HuH-7 (cell line): ENCODE measurements around the gene OR2T33.
"Not testable (repeated sequence)": the region's sequence is repeated elsewhere in the genome, so short reads cannot be mapped to it uniquely, and the experiment has no call there.

Experiments used
- DNase-seq: peaks from one replicate; pipeline ENCODE4 v3.0.0; 2011; ENCODE audit warnings: low spot score

OR2T33 gene, protein sequence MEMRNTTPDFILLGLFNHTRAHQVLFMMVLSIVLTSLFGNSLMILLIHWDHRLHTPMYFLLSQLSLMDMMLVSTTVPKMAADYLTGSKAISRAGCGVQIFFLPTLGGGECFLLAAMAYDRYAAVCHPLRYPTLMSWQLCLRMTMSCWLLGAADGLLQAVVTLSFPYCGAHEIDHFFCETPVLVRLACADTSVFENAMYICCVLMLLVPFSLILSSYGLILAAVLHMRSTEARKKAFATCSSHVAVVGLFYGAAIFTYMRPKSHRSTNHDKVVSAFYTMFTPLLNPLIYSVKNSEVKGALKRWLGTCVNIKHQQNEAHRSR

DNA sequence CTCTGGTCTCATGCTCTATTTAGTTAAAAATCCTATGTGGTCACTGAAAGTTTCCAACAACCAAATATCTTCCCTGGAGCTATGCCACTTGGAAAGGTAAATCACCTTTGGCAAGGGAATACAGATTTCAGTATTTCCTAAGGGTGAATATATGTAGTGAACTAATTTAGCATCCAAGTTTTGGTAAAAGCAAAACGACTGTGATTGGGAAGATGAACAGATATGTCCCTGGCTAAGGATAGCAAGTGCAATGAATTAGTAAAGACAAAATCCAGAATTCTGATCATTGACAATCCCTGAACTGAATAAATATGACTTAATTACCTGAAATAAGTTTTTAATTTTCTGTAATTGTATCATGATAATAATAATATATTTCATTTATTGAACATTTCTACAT, at the start of gene OR2T33:
Gene OR2T33 (minus strand): TSS at position 101 of the 400 bp plus-strand sequence. CDS start 4,162 bp downstream, outside the sequence.
- no peak for DNase-seq

DNA sequence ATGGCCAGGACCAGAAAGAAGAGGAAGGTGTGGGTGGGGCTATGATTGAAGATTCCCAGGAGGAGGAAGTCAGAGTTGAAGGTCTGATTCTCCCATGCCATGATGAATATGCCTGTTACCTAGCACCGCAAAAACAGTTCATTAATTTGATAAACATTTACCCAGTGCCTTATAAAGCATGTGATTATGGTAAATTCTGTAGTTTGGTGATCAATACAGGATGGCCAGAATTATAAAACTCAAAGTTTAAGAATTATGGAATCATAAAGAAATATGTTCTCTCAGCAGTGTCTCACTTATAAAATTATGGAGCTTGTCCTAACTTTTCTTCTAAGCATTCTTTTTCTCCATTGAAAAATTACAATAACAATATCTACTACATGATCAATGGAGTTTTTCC, 46.7 kb upstream of the OR2T33 start, which contains the start of gene OR2M7:
Gene OR2M7 (minus strand): TSS at position 101 of the 400 bp plus-strand sequence. CDS start 0 bp downstream, at position 101.
- no peak for DNase-seq

DNA sequence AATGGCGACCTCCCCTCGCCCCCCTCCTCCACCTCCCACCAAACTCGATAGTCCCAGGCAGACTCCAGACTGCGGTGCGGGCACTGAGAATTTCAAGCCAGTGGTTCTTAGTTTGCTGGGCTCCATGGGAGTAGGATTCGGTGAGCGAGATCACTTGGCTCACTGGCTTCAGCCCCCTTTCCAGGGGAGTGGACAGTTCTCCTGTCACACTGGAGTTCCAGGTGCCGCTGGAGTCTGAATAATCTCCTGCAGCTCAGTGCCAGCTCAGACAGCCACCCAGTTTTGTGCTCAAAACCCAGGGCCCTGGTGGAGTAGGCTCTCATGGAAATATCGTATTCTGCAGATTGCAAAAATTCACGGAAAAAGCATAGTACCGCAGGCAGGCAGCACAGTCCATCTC, 39.0 kb upstream of the OR2T33 start:
- no peak for DNase-seq

DNA sequence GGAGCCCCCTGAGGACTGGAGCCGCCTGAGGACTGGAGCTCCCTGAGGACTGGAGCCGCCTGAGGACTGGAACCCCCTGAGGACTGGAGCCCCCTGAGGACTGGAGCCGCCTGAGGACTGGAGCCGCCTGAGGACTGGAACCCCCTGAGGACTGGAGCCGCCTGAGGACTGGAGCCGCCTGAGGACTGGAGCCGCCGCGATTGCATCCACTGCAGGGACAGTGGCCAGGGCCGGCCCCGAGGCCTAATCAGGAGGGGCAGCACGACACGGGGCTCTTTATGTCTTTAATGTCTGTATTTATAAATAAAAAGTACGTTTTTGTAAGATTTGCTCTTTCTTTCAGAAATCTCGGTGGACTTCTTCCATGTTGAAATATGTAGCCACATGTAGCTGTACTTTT, 29.0 kb upstream of the OR2T33 start:
- not testable (repeated sequence) for DNase-seq

DNA sequence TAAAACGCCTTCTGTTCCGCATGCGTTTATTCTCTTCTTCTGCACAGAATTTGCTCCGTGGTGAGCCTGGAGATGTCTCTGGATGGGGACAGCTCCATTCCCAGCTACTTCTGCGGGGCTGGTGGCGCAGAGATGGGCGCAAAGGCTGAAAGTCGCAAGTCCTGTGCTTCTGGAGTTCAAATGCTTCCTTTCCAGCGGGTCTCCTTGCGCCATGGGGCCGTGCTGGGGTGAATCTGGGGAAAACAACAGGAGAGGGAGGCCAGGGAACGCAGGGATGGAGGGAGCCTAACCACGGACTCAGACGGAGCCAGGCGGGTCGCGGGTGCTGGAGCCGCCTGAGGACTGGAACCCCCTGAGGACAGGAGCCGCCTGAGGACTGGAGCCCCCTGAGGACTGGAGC, 28.3 kb upstream of the OR2T33 start:
- DNase-seq: no peak

DNA sequence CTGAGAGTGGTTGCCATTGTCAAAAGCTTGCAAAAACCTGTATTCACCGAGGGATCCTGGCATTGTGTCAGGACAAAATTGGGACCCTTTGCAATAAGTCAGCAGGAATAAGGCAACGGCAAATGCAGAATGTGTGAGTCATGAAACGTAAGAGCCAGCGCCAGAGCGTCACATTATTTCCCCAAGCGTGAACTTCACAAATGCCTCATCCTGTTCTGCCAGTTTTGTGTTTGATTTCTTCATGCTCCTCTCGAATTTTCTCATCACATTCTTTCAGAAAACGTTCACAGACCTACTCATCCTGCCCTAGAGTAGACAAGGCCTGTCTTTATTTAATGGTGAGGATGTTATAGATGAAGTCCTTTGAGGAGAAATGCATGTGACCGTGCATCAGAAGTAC, 27.9 kb upstream of the OR2T33 start:
- DNase-seq: not testable (repeated sequence)

DNA sequence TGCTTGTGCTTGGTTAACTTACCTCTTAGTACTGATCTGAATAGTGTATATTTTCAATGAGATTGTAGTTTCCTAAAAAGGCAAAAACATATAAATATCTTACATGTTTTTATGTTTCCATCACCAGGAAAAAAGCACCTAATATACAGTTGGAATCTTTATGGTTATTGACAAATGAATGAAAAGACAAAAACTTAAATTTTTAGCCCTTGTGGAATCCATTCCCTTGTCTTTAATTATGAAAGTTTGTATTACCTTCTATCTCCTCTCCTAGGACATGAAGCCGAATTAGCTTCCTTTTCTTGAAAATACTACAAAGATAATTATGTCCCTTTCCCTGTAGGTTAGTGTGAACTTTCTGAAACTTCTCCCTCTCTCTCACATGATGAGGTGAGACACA, 25.5 kb upstream of the OR2T33 start, which contains the start of gene OR2T12:
Gene OR2T12 (minus strand): TSS at position 101 of the 400 bp plus-strand sequence. CDS start 7,846 bp downstream, outside the sequence.
- no peak for DNase-seq

DNA sequence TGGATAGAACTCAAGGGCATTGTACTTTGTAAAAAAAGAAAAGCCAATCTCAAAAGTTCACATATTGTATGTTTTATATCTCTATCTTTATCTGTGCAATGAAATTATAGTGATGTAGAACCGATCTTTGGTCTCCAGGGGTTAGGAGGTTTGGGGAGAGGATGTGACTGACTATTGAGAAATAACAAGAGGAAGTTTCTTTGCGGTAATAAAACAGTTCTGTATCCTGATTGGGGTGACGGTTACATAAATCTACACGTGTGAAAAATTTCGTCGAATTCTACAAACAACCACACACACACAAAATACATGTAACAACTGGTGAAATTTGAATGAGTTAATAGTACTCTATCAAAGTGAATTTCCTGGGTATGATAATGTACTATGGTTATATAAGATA, 10.6 kb upstream of the OR2T33 start:
- DNase-seq: no peak

DNA sequence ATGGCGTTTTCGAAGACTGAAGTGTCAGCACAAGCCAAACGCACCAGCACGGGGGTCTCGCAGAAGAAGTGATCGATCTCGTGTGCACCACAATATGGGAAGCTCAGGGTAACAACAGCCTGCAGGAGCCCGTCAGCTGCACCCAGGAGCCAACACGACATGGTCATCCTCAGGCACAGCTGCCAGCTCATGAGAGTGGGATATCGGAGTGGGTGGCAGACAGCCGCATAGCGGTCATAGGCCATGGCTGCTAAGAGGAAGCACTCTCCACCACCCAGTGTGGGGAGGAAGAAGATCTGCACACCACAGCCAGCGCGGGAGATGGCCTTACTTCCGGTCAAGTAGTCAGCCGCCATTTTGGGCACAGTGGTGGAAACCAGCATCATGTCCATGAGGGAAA, 4.6 kb downstream of the OR2T33 start:
- DNase-seq: not testable (repeated sequence)

DNA sequence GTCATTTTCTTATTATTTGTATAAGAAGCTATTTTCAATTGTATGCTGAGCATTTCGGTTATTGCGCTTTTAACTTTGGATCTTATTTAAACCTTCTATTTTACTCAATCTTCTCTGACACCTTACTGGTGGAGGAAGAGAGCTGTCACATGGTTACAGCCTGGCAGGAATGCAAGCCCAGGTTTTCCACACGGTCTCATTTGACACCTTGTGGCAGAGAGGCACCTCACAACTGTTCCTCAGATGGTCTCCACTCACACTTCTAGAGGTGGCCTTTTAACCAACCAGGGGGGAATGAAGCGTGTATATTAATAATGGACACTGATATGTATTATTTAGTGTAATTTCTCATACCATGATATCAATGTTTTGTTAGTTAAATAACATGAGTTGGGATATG, 9.6 kb downstream of the OR2T33 start:
- DNase-seq: no peak

DNA sequence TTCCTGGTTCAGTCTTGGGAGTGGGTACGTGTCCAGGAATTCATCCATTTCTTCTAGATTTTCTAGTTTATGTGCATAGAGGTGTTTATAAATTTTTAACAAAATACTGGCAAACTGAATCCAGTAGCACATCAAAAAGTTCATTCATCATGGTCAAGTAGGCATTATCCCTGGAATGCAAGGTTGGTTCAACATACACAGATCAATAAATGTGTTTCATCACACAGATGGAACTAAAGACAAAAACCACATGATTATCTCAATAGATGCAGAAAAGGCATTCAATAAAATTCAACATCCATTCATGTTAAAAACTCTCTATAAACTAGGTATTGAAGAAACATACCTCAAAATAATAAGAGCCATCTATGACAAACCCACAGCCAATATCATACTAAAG, 18.5 kb downstream of the OR2T33 start:
- DNase-seq: not testable (repeated sequence)

DNA sequence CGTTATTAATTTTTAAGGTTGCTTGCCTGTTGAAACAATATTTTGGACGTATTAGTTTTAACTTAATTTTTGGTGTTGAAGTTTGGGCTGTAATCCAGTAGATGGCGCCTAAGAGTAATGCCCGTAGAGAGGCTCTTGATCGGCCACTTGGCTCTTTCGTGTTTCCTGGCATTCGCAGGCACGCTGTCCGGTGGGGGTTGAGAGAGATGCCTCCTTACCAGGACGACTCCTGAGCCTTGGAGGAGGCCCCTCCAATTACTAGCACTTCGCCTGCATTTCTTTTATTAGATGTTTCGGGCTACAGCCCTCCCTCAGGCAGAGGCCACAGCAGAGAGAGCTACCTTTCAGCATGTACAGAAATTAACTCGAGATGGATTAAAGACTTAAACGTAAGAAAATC, 34.6 kb downstream of the OR2T33 start:
- peak; percentile 35 for DNase-seq

DNA sequence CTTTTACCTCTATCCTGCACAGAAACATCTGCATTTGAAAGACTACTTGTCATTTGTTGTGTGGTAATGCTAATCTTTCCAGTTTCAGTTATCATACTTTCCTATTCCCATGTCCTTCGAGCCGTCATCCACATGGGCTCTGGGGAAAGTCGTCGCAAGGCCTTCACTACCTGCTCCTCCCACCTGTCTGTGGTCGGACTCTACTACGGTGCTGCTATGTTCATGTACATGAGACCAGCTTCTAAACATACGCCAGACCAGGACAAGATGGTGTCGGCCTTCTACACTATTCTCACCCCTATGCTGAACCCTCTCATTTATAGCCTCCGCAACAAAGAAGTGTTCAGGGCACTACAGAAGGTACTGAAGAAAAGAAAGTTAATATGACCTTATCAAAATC, 38.3 kb downstream of the OR2T33 start:
- no peak for DNase-seq

DNA sequence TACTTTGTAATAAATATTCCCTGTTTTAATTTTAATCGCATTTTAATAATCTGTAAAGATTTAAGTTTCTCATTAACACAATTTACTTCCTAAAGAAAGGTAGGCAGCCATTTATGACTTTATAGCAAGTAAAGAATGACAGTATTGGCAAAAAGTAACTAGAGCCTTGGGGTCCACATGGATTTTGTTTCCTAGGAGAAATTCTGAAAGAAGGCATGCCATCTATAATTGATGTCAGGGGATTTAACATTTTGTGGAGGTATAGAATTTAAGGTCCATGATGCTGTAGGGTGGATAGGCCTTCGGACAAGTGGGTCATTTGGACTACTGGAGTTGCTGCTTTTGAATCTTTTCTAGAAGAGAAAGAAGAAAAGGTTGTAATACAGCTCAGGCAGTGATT, 46.7 kb downstream of the OR2T33 start, which contains the start of gene OR2M4:
Gene OR2M4 (plus strand): TSS at position 301 of the 400 bp plus-strand sequence. CDS start 7,512 bp downstream, outside the sequence.
- DNase-seq: no peak

DNA sequence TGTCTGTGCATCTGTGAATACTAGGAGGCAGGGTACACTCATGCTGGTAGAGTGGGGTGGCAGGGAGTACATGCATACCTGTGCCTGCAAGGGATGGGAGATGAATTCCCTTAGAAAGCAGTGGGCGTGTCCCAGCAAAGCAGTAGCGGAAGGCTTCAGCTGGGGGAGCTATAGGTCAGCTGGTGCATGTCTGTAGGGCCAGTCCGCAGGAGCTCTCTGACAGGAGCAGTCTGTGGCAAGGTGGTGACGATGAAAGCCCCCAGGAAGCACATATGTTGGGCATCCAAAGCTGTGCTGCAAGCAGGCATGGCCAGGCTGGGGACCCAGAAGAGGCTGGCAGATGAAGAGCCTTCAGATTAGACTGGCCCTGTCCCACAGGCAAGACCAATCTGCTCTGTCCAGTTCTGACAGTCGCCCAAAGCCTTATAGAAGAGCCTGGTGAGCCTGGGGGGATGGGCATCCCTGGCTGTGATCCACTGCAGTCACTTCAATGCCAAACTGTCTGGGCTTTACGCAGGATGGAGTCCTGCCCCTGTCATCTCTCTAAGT, 48.3 kb downstream of the OR2T33 start:
- no peak for DNase-seq

DNA sequence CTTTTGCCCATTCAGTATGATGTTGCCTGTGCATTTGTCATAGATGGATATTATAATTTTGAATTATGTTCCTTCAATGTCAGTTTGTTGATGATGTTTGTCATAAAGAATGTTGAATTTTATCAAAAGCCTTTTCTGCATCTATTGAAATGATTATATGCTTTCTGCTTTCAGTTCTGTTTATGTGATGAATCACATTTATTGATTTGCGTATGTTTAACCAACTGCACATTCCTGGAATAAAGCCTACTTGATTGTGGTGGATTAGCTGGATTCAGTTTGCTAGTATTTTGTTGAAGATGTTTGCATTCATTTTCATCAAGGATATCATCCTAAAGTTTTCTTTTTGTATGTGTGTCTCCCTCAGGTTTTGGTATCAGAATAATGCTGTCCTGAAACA, 52.2 kb downstream of the OR2T33 start:
- no peak for DNase-seq
